DND-41 (cell line): ENCODE results near the gene KIFC3.
"Not testable (repeated sequence)": the region's sequence is repeated elsewhere in the genome, so short reads cannot be mapped to it uniquely, and the experiment has no call there.

ENCODE experiments used
- ATAC-seq: fragments of 200-7000 bp; cut with Tn5 transposase; 3 replicates; pipeline ENCODE4 v1.9.1; 2021; ENCODE audit warnings: low read depth; ENCODE audit not compliant: insufficient read depth
- DNase-seq: peaks from one replicate; pipeline ENCODE4 v3.0.0-alpha.2; 2020
- H2AFZ ChIP-seq: 2 replicates; pipeline ENCODE4 v1.6.0; 2012; ENCODE audit warnings: low read depth, low read length
- H3K27ac ChIP-seq: 2 replicates; pipeline ENCODE4 v1.5.1; 2012; ENCODE audit warnings: low read length, inconsistent platforms
- H3K27me3 ChIP-seq: fragments of 200-600 bp; sonication (generic); 2 replicates; pipeline ENCODE4 v1.6.0; 2012; ENCODE audit warnings: low read length, mild to moderate bottlenecking, inconsistent platforms; ENCODE audit not compliant: insufficient read depth, poor library complexity
- H3K36me3 ChIP-seq: 2 replicates; pipeline ENCODE4 v1.5.1; 2012; ENCODE audit warnings: low read length, inconsistent platforms; ENCODE audit not compliant: insufficient read depth
- H3K4me1 ChIP-seq: 2 replicates; pipeline ENCODE4 v1.5.1; 2012; ENCODE audit warnings: mild to moderate bottlenecking, low read length; ENCODE audit not compliant: insufficient read depth
- H3K4me2 ChIP-seq: 2 replicates; pipeline ENCODE4 v1.6.0; 2012; ENCODE audit warnings: mild to moderate bottlenecking, moderate library complexity, low read length, inconsistent platforms; ENCODE audit not compliant: insufficient read depth
- H3K4me3 ChIP-seq, 2 experiments: fragments of 200-600 bp in 1 of 2; shearing (Covaris generic) in 1 of 2; 2 replicates each; pipeline ENCODE4 v1.5.1; 2012 to 2016; ENCODE audit warnings: inconsistent platforms in 2 of 2, low read length in 2 of 2, mild to moderate bottlenecking in 2 of 2, low read depth in 1 of 2, moderate library complexity in 1 of 2
- H3K79me2 ChIP-seq: 2 replicates; pipeline ENCODE4 v1.6.0; 2012; ENCODE audit warnings: low read length, inconsistent platforms; ENCODE audit not compliant: insufficient read depth
- H3K9ac ChIP-seq: 2 replicates; pipeline ENCODE4 v1.6.0; 2012; ENCODE audit warnings: low read depth, mild to moderate bottlenecking, inconsistent platforms, low read length, moderate library complexity
- H3K9me3 ChIP-seq: 2 replicates; pipeline ENCODE4 v1.5.1; 2012; ENCODE audit warnings: low read length, moderate library complexity, mild to moderate bottlenecking, inconsistent platforms; ENCODE audit not compliant: insufficient read depth, severe bottlenecking
- H4K20me1 ChIP-seq: 2 replicates; pipeline ENCODE4 v1.6.0; 2012; ENCODE audit warnings: low read length; ENCODE audit not compliant: insufficient read depth
- EZH2 ChIP-seq: IDR thresholded peaks from 3 replicates; pipeline ENCODE4 v1.6.1; 2012; ENCODE audit warnings: borderline replicate concordance, low read depth, mild to moderate bottlenecking, moderate library complexity, low read length, inconsistent platforms; ENCODE audit not compliant: severe bottlenecking
- TF ChIP-seq, protein P1 (sequence below): IDR thresholded peaks from 2 replicates; pipeline ENCODE4 v1.5.1; 2012; ENCODE audit warnings: borderline replicate concordance, low read length, moderate library complexity, mild to moderate bottlenecking; ENCODE audit not compliant: poor library complexity, severe bottlenecking; ENCODE audit errors: extremely low read depth

The KIFC3 gene

DNA sequence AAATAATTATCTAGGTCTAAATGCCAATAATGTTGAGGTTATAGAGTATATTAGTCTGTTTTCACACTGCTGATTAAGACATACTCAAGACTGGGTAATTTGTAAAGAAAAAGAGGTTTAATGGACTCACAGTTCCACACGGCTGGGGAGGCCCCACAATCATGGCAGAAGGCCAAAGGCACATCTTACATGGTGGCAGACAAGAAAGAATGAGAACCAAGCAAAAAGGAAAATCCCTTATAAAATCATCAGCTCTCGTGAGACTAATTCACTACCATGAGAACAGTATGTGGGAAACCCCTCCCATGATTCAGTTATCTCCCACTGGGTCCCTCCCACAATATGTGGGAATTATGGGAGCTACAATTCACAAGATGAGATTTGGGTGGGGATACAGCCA lies 69.6 kb downstream of the KIFC3 start:
- H3K4me3 ChIP-seq: no peak overlapping the region
- H2AFZ ChIP-seq: no peak overlapping the region
- ATAC-seq (no peak), DNase-seq (no peak)
- peaks cover 2% of the 10 kb centered on the region for H3K9me3 ChIP-seq
- H3K4me2 ChIP-seq: no peak overlapping the region
- TF ChIP-seq, protein P1, sequence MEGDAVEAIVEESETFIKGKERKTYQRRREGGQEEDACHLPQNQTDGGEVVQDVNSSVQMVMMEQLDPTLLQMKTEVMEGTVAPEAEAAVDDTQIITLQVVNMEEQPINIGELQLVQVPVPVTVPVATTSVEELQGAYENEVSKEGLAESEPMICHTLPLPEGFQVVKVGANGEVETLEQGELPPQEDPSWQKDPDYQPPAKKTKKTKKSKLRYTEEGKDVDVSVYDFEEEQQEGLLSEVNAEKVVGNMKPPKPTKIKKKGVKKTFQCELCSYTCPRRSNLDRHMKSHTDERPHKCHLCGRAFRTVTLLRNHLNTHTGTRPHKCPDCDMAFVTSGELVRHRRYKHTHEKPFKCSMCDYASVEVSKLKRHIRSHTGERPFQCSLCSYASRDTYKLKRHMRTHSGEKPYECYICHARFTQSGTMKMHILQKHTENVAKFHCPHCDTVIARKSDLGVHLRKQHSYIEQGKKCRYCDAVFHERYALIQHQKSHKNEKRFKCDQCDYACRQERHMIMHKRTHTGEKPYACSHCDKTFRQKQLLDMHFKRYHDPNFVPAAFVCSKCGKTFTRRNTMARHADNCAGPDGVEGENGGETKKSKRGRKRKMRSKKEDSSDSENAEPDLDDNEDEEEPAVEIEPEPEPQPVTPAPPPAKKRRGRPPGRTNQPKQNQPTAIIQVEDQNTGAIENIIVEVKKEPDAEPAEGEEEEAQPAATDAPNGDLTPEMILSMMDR: no peak
- no peak for TF ChIP-seq EZH2
- H3K9ac ChIP-seq: no peak overlapping the region
- no peak overlapping the region for H3K27ac ChIP-seq
- no peaks in the 10 kb centered on the region for H3K27me3 ChIP-seq
- H3K36me3 ChIP-seq: peaks cover 10% of the 10 kb centered on the region
- H3K79me2 ChIP-seq: peaks cover 28% of the 10 kb centered on the region
- H4K20me1 ChIP-seq: no peaks in the 10 kb centered on the region
- peaks cover 27% of the 10 kb centered on the region for H3K4me1 ChIP-seq

DNA sequence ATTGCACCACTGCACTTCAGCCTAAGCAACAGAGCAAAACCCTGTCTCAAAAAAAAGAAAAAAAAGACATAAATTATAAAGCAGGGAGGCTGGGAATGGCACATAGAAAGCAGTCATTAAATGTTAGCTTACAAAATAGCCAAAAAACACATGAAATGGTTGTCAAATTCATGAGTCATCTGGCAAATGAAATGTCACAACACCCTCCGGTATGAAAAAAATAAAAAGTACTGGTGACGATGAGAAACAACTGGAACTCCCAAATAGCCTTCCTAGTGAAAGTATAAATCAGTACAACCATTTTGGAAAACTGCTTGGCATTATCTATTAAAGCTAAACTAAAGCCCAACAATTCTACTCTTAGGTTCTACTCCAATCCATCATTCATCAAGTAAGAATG lies 70.3 kb downstream of the KIFC3 start:
- H4K20me1 ChIP-seq: no peaks in the 10 kb centered on the region
- H3K9ac ChIP-seq: no peak overlapping the region
- no peak for DNase-seq
- H3K4me3 ChIP-seq: no peak overlapping the region
- H3K4me1 ChIP-seq: peaks cover 20% of the 10 kb centered on the region
- peaks cover 2% of the 10 kb centered on the region for H3K9me3 ChIP-seq
- H2AFZ ChIP-seq: no peak overlapping the region
- peaks cover 3% of the 10 kb centered on the region for H3K36me3 ChIP-seq
- TF ChIP-seq EZH2: no peak
- TF ChIP-seq, protein P1: no peak
- no peaks in the 10 kb centered on the region for H3K27me3 ChIP-seq
- no peak overlapping the region for H3K27ac ChIP-seq
- no peak for ATAC-seq
- H3K4me2 ChIP-seq: no peak overlapping the region
- peaks cover 22% of the 10 kb centered on the region for H3K79me2 ChIP-seq

DNA sequence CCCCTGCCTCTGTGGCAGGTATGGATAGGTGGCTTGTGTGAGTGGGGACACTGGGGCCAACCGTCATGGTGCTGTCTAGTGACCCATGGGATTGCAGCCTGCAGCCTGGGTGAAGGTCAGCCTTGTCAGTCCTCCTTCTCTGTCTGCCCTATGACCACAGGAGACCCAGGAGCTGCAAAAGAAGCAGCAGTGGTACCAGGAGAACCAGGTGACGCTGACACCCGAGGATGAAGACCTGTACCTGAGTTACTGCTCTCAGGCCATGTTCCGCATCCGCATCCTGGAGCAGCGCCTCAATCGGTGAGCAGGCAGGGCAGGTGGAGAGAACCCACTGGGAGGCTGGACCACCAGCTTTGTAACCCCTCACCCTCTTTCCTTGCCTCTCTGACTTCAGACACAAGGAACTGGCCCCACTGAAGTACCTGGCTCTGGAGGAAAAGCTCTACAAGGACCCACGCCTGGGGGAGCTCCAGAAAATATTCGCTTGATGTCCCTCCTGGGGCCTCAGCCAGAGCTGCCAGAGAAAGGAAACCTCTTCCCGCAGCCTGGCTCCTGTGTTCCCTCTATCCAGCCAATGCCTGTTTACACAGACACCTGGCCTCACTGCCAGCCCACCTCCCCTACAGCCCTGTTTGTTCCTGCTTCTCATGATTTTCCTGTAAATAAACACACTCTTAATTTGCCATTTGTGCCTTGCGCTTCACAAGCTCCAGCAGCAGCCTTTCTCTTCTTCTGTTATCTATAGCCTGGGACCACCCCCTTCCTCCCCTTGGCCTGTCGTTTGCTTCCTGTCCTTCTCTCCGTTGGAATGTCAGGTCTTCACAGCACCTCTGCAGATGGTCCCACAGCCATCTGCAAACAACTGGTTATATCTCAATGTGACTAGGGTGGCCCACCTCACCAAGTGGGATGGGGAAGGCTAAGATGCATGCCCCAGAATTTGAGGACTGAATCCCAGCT lies 71.2 kb downstream of the KIFC3 start:
- Histone ChIP-seq H3K4me2 (no peak overlapping the region), H3K4me1 (peaks cover 11% of the 10 kb centered on the region), H3K36me3 (no peaks in the 10 kb centered on the region), H2AFZ (no peak overlapping the region), H3K79me2 (peaks cover 12% of the 10 kb centered on the region), H3K27me3 (no peaks in the 10 kb centered on the region), H3K27ac (no peak overlapping the region), H3K9ac (no peak overlapping the region), H3K4me3 (no peak overlapping the region), H3K9me3 (peaks cover 2% of the 10 kb centered on the region), H4K20me1 (no peaks in the 10 kb centered on the region)
- ATAC-seq (no peak), DNase-seq (no peak)
- TF ChIP-seq, protein P1: no peak
- no peak for TF ChIP-seq EZH2

DNA sequence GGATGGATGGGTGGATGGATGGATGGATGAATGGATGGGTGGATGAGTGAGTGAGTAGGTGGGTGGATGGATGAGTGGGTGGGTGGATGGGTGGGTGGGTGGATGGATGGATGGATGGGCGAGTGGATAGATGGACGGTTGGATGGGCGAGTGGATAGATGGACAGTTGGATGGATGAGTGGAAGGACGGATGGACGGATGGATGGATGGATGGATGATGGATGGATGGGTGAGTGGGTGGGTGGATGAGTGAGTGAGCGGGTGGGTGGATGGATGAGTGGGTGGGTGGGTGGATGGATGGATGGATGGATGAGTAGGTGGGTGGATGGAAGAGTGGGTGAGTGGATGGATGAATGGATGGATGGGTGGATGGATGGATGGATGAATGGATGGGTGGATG lies 72.4 kb downstream of the KIFC3 start:
- not testable (repeated sequence) for H2AFZ ChIP-seq, H3K36me3 ChIP-seq, ATAC-seq, H3K27me3 ChIP-seq, H3K79me2 ChIP-seq, H3K27ac ChIP-seq, H3K4me3 ChIP-seq, DNase-seq, H4K20me1 ChIP-seq, H3K4me2 ChIP-seq, H3K9ac ChIP-seq, H3K9me3 ChIP-seq
- H3K4me1 ChIP-seq: peaks cover 11% of the 10 kb centered on the region
